Hindlimb muscle (tissue), 1 donor: ENCODE data around the gene ZNF521. TPM values are rescaled to one million over a fixed set of nuclear protein-coding genes. Genes with fewer than 3 reads are reported as not detected.

ENCODE experiments used
- DNase-seq: peaks from one replicate; pipeline ENCODE4 v3.0.0-alpha.2; 2013
- polyA plus RNA-seq: library from polyadenylated mRNA; unstranded; fragments of 120-200 nt; gene quantifications from one replicate; pipeline ENCODE4 v1.2.1, GENCODE V29; 2013; ENCODE audit not compliant: insufficient read length

The ZNF521 gene
- 50.6 TPM for polyA plus RNA-seq

DNA sequence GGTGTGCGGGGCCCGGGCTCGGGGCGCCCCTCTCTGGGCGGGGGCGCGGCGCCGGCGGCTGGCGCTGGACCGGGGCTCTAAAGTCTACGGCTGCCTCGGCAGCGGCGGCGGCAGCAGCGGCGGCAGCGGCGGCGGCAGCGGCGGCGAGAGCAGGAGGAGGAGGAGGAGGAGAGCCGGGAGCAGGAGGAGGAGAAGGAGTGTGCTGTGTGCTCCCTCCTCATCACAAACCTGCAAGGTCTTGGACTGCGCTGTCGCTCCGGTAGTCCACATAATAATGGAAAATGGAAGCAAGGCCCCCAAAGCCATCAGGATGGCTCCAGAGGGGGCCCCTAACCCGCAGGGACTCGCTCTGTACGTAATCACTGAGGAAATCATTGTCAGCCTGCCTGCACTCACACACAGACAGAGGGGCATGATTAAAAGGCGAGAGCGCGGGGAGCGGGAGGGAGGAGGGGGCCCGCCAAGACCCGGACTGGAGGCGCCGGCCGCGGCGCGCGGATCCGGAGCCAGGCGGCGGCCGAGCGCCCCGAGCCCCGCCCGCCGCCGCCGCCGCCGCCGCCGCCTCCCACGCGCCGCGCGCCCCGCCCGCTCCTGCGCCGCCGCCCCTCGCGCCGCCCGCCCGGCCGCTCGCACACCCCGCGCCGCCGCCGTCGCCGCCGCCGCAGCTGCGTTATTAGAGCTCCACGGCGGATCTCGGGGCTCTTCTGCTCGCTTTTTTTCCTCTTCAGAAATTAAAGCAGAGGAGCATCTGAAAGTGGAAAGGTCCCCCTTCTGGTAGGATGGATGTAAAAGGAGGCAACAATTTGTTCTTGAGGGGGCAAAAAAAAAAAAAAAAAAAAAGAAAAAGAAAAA, at the start of gene ZNF521:
TSS of gene ZNF521 (minus strand) at position 390 of the 852 bp plus-strand sequence. CDS start 1,220 bp downstream, outside the sequence.
- peak; percentile 94 for DNase-seq

DNA sequence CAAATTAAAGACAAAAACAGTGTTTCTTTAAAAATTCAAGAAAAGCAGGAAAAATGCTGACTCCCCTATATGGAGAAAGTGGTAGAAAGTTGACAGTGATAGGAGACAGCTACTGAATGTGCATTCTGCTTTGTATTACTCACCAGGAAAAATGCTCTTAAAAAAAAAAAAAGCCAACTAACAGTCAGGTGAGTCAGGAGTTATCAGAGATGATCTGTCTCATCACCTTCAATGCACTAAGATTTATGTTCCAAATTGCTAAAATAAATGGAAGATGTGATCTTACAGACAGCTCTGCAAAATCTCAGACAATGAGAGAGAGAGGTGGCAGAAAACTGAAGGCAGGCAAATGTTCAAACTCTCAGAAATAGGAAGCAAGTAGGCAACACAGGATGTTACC, 47.6 kb upstream of the ZNF521 start:
- DNase-seq = no peak

DNA sequence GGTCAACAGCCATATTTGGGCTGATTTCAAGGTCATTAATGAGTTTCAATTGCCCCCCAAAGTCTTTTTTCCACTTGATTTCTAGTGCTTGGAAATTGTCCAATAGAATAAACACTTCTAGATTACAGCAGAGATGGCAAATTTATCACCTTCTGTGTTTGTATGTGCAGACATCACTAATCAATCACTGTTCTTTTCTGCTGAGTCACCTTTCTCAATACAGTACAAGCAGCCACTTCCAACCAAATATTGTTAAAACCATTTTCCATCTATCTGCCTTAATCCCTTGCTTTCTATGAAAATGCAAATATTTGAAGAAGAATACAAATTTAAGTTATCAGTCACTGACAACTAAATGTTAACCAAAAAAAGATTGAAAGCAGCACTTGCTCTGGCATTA, 40.2 kb upstream of the ZNF521 start:
- DNase-seq = no peak

DNA sequence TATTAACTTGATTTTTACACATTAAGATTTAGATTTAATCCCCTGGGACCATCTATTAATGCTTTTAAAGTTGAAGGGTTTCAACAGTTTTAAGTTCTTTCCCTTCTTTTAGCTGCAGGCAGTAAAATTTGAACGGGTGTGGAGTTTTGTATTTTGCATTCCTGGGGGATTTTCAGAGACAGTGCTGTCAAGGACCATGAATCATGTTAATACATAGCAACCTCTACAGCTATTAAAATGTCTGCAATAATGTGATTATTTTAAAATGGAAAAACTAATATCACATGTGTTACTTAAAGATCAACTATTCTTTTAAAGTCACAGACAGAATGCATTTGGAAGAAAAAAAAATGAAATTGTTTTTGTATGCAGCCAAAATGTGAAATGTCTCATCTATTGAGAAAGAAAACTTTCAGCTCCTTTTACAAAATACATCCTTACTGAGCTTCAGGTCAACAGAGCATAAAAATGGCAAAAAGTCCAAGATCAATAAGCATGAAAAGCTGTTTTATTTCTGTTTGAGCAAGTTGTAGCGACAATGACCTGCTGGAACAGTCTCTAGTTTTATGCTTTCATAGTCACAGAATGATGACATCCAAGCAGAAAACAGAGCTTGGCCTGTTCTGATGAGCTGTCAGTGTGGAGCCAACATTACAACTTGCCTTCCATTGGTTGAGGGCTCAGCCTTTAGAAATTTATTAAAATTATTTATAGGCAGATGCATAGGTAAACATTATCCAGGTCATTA, 21.6 kb upstream of the ZNF521 start:
- no peak for DNase-seq

DNA sequence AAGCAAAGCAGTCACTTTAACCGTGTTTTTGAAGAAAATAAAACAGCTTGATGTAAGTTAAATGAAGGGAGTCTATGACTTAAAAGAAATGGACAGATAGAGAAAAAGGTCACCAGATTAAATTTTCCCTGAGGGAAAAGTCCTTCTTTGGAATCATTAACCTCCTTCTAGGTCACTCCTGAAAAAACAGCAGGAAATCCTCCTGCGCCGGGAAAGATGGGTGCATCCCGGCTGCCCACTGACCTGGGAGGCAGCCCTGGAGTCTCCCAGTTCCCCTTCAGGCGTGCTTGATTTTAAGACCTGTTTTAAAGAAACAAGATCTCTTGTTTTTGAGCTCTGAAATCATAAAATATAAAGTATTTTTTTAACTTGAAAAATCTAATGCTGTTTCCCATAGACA, 18.4 kb upstream of the ZNF521 start:
- no peak for DNase-seq

DNA sequence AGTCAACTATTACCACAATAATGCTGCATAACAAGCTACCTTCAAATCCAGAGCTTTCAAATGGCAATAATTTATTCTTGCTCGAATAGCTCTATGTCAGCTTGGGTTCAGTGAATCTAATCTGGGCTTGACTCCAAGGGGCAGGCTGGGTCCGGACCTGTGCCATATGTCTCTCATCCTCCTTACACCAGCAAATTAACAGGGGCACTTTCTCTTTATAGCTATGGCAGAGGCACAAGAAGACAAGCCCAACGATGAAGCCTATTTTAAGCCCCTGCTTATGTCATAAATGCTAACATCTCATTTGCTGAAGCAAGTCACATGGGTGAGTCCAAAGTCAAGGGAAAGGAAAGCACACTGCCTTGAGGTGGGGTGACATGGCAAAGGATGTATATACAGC, 13.3 kb upstream of the ZNF521 start:
- DNase-seq = no peak

DNA sequence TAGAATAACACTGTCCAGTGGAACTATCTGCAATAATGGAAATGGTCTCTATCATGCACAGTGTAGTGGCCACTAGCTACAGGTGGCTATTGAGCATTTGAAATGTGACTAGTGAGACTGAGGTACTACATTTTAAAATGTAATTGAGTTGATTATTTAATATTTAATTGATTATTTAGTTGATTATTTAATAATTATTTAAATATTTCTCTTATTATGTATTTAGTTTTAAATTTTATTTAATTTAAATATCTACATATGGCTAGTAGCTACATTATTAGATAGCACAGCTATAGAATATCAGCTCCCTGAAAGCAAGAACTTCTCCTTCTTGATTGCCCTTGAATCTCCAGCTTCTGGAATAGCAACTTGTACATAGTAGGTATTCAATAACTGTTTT, 12.8 kb upstream of the ZNF521 start:
- no peak for DNase-seq

DNA sequence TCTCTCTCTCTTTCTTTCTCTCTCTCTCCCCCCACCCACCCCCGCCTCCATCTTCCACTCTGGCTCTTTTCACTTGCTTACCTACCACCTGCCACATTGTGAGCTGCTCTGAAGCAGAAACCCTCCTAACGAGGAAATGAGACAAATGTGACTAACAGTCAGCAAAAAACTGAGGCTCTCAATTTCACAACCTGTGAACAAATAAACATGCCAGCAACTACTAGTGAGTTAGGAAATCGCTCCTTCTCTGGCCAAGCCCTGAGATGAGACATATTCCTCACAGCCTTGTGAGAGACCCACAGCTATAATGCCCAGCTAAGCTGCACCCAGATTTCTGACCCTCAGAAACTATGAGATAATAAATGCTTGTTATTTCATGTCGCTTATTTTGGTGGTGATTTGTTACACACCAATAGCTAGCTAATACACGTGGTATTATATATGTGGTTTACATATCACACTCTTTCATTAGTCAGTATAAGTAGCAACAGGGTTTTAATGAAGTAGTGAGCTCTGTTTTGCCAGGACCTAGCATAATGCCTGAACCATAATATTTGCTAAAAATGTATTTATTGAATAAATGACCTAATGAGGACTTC, 8.4 kb upstream of the ZNF521 start:
- no peak for DNase-seq

DNA sequence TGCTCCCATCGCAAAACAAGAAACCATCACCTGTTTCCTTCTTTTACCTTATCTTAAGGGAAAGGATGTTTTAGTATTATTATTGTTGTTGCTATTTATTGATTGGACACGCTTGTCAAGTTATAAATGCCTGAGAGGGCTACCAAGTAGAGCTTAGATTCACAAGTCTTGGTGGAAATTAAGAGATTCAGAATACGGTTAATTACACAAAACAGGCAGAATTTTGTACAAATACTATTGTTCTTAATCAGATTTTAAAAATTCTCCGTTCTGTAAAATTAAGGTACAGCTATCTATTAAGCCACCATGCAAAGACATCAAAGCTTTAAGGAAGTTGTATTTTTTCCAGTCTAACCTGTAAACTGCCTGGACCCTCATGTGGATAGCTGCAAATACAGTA, 1.1 kb upstream of the ZNF521 start:
- DNase-seq = no peak

DNA sequence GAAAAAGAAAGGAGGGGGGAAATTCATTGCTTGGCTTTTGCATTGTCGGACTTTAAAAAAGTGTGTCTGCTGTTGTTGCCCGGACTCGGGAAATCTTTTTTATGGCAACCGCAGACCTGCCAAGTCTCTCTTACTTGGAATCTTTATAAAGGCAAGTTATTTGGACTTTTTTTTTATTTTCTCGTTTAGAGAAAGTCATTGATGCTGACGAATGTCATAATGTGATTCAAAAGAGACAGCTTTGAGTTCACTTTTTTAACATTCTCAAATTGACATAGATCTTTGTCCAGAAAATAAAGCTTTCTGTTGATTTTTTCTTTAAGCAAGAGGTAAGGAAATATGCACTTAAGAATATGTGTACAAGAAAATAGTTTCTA, 651 bp upstream of the ZNF521 start:
- no peak for DNase-seq

DNA sequence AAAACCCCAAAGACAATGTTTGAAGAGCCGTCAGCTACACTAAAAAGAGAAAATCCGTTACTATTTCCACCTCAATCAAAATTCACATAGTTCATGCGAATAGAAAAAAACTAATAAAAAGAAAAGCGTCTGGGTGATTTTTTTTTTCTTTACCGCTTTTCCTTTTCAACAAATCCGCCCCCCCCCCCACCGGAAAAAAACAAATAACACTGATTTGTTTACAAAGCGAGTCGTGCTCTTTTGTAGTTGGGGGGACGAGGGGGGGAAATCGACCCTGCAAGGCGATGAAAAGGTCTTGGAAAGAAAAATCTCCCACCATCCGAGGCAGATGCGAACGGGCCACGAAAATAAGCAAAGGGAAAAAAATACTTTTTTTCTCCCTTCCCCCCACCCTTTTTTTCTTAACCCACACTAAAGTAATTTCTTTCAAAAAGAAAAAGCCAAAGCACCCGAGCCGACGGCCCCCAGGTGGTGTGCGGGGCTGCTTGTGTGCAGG, 638 bp downstream of the ZNF521 start:
- DNase-seq = peak; percentile 46

DNA sequence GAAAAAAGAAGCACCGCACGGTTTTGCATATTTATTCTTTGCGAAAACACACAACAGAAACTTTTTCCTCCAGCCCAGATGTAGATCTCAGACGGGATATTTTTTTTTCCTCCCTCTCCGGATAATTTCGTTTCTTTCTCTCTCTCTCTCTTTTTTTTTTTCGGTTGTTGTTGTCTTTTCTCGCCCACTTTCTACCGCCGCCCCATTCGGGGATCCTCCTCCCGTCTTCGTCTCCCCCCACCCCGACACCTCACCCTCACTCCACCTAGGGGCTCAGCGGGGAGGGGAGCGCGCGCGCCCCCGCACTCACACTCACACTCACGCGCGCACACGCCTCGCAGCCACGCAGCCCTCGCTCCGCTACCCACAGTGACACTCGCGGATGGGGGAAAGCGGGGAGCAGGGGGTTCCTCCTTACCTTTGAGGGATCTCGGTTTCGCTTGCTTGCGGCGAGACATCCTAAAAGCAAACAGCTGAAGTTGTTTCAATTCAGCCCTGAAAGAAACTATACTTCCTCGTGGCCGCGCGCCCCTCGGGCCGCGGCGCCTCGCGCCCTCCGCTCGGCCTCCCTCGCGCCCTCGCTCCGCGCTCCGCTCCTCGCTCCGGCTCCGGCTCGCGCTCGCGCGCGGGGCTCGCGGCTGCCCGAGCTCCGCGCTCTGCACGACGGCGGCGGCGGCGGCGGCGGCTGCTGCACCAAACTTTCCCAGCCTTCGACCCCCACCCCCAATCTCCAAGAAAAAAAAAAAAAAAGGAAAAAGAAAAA, 1.3 kb downstream of the ZNF521 start:
- DNase-seq = peak; percentile 84

DNA sequence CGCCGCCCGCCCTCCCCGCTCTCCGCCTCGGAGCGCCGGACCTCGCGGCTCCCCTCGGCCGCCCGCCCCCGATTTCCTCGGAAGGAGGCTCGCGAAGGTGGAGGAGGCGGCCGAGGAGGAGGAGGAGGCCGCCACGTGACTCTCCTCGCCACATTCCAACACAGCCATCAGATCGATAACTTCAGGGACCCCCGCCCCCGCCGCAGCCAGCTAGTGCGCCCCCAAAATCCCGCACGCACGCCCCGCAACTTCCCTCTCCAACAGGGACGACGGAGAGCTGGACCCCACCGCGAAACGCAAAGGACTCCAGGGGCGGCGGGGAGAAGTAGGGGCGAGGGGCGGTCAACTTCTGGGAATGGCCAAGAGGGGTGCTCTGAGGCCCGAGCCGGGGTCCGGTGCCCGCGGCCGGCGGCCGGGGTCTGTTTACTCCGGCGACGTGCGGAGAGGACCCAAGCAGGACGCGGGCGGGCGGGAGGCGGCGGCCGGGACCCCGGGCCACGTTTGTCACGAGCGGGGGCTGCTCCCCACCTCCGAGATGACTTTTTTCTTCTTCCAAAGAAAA, 2.0 kb downstream of the ZNF521 start:
- DNase-seq = peak; percentile 60

DNA sequence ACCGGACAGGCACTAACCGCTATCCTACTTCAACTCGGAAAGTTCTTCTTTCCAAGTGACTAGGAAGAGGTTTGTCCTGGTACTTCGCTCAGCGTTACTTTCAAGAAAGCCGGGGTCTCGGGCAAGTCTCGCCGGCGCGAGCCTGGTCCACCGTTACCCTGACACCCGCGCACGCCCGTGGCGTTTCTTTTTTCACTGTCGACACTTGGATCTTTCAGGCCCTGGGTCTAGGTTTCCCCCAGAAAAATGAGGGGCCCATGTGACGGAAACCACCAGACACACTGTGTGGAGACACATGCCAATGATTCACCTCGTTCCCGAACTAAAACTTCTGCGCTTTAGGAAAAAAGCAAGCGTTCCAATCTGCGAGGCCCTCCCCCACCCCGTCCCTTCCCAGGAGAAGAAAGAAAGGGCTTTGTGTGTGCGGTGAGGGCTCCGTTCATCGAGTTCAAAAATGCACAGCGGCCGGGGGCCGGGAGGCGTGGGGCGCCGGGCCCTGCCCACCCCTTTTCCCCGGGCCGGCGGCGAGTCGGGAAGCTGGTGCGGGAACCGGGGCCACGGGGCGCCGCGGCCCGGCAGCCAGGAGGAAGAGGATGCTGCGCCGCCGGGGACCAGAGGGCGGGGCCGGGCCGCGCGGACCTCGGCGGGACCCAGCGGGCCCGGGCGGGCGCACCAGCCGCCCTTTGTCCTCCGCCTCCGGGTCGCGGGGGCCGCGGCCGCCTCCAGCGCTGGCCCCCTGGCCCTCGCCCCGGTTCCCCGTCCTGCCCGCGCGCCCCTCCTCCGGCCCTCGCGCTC, 2.6 kb downstream of the ZNF521 start:
- DNase-seq = peak; percentile 72

DNA sequence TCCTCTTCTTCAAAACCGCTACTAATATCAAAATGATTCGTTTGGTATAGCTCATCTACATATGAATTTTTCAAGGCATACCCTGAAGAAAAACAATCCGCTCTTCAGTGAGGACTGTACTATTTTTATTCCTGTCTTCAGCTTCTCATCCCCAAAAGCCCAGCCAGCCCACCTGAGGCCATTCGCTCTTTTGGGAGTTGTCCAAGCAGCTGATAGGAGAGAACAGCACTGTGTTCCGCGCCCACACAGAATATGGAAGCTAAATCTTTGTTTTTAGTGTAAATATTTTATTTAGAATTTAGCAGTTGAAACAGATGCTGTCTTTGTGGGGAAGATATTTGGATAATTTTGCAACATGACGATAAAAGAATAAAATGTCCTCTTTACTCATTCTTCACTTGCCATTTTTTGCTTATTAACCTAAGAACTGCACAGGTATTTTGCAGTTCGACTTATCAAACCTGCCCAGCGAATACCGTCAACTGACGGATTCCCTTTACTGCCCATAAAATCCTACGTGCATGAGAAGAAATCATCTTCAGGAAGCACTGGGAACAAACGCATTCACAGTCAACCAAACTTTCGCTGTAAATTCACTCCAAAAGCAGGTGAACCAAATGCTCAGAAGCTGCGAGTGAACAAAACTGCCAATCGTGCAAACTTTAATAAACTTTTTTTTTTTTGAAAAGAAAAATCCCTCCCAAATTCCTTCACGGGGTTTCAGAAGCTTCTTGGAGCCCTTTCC, 3.4 kb downstream of the ZNF521 start:
- DNase-seq = no peak

DNA sequence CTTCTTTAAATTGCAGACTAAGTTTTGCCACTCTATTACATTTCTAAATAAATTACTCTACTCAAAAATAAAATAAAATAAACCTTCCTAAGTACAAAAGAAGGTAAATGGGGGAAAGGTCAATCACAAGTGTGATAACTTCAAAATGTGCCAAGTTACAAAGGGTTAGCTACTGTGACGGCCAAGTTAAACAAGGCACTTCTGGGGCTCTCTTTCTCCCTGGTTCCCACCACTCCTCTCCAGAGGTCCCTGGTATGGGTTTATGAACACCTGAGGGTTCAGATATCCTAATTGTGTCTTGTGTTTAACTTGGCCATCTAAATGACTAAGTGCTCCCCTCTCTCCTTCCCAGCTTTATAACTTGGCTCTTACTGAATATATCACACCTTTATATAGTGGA, 5.4 kb downstream of the ZNF521 start:
- DNase-seq = no peak

DNA sequence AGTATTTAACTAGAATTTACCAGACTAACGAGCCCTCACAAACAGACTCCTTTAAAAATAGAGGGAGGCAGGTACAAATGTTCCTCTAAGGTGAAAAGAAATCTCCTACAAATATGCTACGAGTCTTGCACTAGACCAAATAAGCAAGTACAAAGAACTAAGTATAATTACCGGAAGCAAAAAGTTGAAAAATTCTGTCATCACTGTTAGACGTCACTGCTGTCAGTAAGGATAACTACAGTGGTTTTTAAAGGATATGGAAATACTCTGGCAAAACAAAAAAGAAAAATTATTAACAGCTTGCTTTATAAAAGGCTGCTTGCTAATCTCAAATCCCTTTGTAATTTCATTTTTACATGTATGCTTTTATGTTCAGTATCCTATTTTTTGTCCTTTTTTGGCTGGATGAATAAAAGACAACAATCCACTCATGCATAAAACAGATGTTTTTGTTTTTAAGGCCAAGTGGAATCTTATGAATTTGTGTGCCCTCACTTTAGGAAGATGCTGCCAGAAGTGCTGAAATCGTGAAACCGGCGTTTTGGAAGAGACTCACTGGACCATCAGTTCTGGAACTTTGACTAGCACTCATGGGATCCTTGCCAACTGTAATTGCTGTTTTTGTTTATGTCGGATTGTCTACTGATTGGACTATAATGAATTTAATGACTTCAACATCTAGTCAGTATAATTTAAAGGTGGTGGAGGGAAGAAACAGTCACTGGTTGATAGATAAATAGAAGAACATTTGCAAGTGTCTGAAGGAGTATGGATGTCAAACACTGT, 6.7 kb downstream of the ZNF521 start:
- DNase-seq = peak; percentile 43

DNA sequence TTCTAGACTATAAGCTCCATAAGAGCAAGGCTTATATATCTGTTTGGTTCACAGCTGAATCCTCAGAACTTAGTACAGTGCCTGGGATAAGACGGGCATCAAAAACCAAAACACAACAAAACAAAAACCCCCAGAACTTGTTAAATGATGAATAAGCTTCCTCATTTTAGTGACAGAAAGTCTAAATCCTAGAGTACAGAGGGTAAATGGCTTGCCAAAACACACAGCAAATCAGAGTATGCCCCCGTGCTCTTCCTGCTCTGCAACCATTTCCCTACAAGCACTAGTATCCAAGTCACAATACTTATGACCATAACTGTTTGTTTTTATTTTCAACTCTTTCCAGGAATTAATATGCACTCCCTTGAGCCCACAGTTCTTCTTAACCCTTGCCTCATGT, 10.1 kb downstream of the ZNF521 start:
- no peak for DNase-seq

DNA sequence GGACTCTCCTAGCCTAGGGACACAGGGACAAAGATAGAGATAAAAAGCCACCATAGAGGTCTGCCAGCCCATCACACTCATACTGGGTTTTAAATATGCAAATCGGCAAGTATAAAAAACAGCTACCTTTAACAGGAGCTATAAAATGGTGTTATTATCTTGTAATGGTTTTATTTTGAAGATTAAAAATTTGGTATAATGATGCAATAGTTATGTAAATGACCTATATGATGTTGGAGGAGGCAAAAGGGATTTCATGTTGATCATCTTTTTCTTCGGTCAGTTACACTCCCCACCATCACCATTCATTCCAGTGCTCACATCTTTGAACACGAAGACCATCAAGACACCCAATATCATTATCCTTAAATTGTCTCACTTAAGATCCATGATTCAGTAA, 11.2 kb downstream of the ZNF521 start:
- DNase-seq = no peak

DNA sequence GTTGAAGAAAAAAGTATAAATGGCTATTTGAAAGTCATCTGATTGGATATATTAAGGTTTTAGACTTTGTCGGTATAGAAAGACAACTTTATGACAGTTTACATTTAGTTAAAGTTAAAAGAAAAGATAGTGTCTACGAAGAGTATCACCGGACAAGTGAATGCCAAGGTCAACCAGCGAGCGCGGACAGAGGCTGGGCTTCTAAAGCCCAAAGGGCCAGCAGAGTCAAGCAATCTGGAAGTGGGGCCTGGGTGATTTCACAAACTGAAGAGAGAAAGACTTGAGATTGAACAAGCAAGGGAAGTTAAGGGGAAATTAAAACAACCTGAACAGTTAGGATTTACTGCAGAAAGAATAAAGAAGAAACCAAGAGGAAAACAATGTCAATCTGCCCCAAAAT, 16.3 kb downstream of the ZNF521 start:
- no peak for DNase-seq
